Gastrocnemius medialis (tissue), 4 donors: ENCODE measurements around the gene BCORL1. TPM values are rescaled to one million over a fixed set of nuclear protein-coding genes. Genes with fewer than 3 reads are reported as not detected.

Source experiments
- ATAC-seq, 2 donors: fragments of 150-250 bp; one replicate each; pipeline ENCODE4 v1.9.1; 2016
- DNase-seq, 2 donors: peaks; one replicate each; pipeline ENCODE4 v3.0.0-alpha.2; 2019
- H3K27ac ChIP-seq, 4 donors: fragments of 200-600 bp; sonication (generic); 1 replicate in 1 of 4; 2 replicates in 3 of 4; pipeline ENCODE4 v1.5.1; 2016 to 2018; ENCODE audit warnings: mild to moderate bottlenecking in 2 of 4, moderate library complexity in 1 of 4
- H3K27me3 ChIP-seq, 3 donors: fragments of 200-600 bp; sonication (generic) in 2 of 3; 1 replicate in 1 of 3; 2 replicates in 2 of 3; pipeline versions ENCODE4 v1.5.1 to v1.6.0; 2016 to 2019; ENCODE audit warnings: mild to moderate bottlenecking in 1 of 3, moderate library complexity in 1 of 3
- H3K36me3 ChIP-seq, 2 donors: fragments of 200-600 bp; sonication (generic) in 1 of 2; one replicate each; pipeline ENCODE4 v1.5.1; 2017 to 2018
- H3K4me1 ChIP-seq, 2 donors: fragments of 200-600 bp; sonication (generic) in 1 of 2; one replicate each; pipeline ENCODE4 v1.5.1; 2016 to 2017; ENCODE audit warnings: mild to moderate bottlenecking in 2 of 2
- H3K4me3 ChIP-seq, 4 donors: fragments of 200-600 bp; sonication (generic) in 3 of 4; 1 replicate in 1 of 4; 2 replicates in 3 of 4; pipeline ENCODE4 v1.5.1; 2016 to 2019; ENCODE audit warnings: mild to moderate bottlenecking in 2 of 4
- H3K9me3 ChIP-seq, 3 donors: fragments of 200-600 bp; sonication (generic) in 2 of 3; 1 replicate in 1 of 3; 2 replicates in 2 of 3; pipeline ENCODE4 v1.5.1; 2016 to 2019
- POLR2A ChIP-seq, 2 donors: fragments of 450-650 bp; IDR thresholded peaks; one replicate each; pipeline ENCODE4 v1.6.1; 2017; ENCODE audit warnings: antibody characterized with exemption in 2 of 2, mild to moderate bottlenecking in 2 of 2, moderate library complexity in 2 of 2
- in situ Hi-C, 4 donors: fragments of 200-750 bp; cut with MboI; loops; one replicate each; pipeline versions ENCODE4 v1.15.0 to v1.8.0; 2017; ENCODE audit warnings: low sequenced_read_pairs in 4 of 4
- intact Hi-C: fragments of 100-400 bp; cut with DNase I; formaldehyde crosslinking; loops from one replicate; pipeline ENCODE4 v1.15.1; 2023; ENCODE audit warnings: low total_unique reads
- total RNA-seq, 4 donors: library from RNA; depleted of rRNA; stranded (reverse); fragments of >200 nt; gene quantifications; one replicate each; pipeline versions ENCODE4 v1.1.0 to v1.2.3, GENCODE V29; 2016
- TF ChIP-seq, protein P1 (sequence below), 5 experiments: fragments of 450-650 bp in 3 of 5; fragments of 200-600 bp in 2 of 5; sonication (generic) in 2 of 5; IDR thresholded peaks in 4 of 5; conservative IDR thresholded peaks in 1 of 5; 1 replicate in 4 of 5; 2 replicates in 1 of 5; pipeline ENCODE4 v1.5.1; 2016 to 2019; ENCODE audit warnings: antibody characterized with exemption in 5 of 5, mild to moderate bottlenecking in 3 of 5, moderate library complexity in 3 of 5

Gene BCORL1
- total RNA-seq, 4 donors from 2014 or later, result 1.1 to 3.6 (median 2.4) TPM

DNA sequence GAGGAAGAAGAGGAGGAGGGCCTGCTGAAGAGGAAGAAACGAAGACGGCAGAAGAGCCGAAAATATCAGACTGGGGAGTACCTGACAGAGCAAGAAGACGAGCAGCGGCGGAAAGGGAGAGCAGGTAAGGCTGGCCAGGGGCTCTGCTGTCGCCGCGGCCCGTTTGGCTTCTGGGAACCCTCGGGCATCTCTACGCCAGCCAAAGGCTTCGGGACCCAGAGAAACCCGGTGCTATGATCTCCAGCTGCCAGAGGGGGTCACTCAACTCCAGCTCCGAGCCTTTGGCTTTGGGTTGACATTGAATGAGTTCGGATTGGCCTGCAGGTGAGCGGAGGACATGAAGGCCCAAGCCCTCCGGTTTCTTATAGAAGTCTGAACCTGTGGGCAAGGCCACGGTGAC is 42.8 kb downstream of the BCORL1 start:
- ATAC-seq (no peak), DNase-seq (no peak)
- H3K36me3 ChIP-seq, result peaks cover 0 to 6% of the 10 kb centered on the region in 2 donors
- H3K27me3 ChIP-seq, result no peaks in the 10 kb centered on the region
- H3K4me1 ChIP-seq, result no peaks in the 10 kb centered on the region
- no peaks in the 10 kb centered on the region for H3K9me3 ChIP-seq
- no peak overlapping the region for H3K27ac ChIP-seq
- in situ Hi-C loops (no loop called here), intact Hi-C loops (loop anchor here (5.0 kb wide), 1 partner anchor 43 kb away; the partner anchor contains the start of gene BCORL1)
- TF ChIP-seq POLR2A (IDR thresholded peaks at IDR 0.05), result no peak
- TF ChIP-seq, protein P1, sequence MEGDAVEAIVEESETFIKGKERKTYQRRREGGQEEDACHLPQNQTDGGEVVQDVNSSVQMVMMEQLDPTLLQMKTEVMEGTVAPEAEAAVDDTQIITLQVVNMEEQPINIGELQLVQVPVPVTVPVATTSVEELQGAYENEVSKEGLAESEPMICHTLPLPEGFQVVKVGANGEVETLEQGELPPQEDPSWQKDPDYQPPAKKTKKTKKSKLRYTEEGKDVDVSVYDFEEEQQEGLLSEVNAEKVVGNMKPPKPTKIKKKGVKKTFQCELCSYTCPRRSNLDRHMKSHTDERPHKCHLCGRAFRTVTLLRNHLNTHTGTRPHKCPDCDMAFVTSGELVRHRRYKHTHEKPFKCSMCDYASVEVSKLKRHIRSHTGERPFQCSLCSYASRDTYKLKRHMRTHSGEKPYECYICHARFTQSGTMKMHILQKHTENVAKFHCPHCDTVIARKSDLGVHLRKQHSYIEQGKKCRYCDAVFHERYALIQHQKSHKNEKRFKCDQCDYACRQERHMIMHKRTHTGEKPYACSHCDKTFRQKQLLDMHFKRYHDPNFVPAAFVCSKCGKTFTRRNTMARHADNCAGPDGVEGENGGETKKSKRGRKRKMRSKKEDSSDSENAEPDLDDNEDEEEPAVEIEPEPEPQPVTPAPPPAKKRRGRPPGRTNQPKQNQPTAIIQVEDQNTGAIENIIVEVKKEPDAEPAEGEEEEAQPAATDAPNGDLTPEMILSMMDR (IDR thresholded peaks at IDR 0.05 in 4 of 5, conservative IDR thresholded peaks at IDR 0.05 in 1 of 5), result no peak
- no peak overlapping the region for H3K4me3 ChIP-seq

DNA sequence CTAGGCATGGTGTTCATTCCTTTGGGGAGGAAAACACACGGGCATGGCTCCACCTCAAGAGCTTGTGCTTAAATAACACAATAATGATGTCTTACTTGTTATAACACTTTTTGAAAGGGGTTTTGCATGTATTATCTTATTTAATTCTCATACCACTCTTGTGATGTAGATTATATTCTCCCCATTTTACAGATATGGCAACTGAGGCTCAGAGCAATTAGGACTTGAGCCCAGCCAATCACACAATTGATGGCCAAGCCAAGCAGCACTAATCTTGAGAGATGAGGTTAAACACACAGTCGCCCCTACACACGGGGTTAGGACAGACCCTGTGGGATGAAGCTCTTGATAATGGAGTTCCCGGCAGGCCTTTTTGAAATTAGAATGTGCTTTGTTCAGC is 45.1 kb downstream of the BCORL1 start:
- no peaks in the 10 kb centered on the region for H3K4me1 ChIP-seq
- TF ChIP-seq, protein P1 (IDR thresholded peaks at IDR 0.05 in 4 of 5, conservative IDR thresholded peaks at IDR 0.05 in 1 of 5), result no peak
- no peak for TF ChIP-seq POLR2A (IDR thresholded peaks at IDR 0.05)
- intact Hi-C loops, result loop anchor here (5.0 kb wide), 1 partner anchor 45 kb away; the partner anchor contains the start of gene BCORL1
- H3K4me3 ChIP-seq, result no peak overlapping the region
- H3K9me3 ChIP-seq, result no peaks in the 10 kb centered on the region
- in situ Hi-C loops, result no loop called here
- H3K27ac ChIP-seq, result no peak overlapping the region
- H3K27me3 ChIP-seq, result no peaks in the 10 kb centered on the region
- ATAC-seq, result no peak
- no peak for DNase-seq
- H3K36me3 ChIP-seq, result peaks cover 0 to 6% of the 10 kb centered on the region in 2 donors

DNA sequence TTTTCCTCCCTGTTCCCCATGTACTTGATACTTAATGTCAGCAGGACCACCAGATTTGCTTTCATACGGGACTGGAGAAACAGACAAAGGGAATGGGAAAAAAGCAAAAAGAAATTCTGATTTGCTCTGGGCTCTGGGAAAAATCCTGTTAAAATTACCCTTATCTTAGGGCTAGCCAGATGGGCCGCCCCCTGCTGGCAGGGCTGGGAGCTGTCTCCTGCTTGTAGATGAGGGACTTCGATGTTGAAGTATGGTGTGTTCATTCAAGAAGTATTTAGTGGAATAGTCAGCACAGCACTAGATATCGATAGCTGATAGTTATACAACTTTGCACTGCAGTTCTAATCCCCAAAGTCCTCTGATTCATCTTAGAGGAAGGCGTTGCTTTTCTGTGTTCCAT is 45.8 kb downstream of the BCORL1 start:
- H3K9me3 ChIP-seq, result no peaks in the 10 kb centered on the region
- DNase-seq (peak in 1 of 2 donors; percentile 19), ATAC-seq (peak in 1 of 2 donors; percentile 49)
- H3K27ac ChIP-seq, result no peak overlapping the region
- in situ Hi-C loops (no loop called here), intact Hi-C loops (loop anchor here (1.0 to 5.0 kb wide), 2 partner anchors 46 to 103 kb away; partner anchors contain the start of gene BCORL1)
- TF ChIP-seq, protein P1 (IDR thresholded peaks at IDR 0.05 in 4 of 5, conservative IDR thresholded peaks at IDR 0.05 in 1 of 5), result peak; percentile 46 to 77 (median 52)
- no peak for TF ChIP-seq POLR2A (IDR thresholded peaks at IDR 0.05)
- no peaks in the 10 kb centered on the region for H3K27me3 ChIP-seq
- H3K36me3 ChIP-seq, result peaks cover 0 to 6% of the 10 kb centered on the region in 2 donors
- no peak overlapping the region for H3K4me3 ChIP-seq
- H3K4me1 ChIP-seq, result no peaks in the 10 kb centered on the region

DNA sequence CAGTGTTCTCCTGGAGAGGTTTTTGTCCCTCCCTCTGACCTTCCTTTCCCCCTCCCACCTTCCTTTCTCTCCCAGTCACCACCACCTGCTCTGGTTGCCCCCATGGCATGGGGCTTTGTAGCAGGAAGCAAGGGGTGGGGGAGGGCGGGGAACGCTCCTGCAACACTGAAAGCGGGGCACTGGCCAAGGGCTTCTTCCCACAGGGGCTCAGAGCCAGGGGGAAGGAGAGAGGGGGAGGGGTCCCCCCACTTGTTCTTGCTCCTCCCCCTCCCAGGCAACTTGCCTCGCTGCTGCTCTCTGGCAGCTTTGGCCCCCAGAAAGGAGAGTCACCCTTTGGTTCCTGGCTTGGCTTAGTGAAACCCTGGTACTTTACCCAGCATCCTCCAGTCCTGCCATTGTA is 48.4 kb downstream of the BCORL1 start:
- no peaks in the 10 kb centered on the region for H3K27me3 ChIP-seq
- no peaks in the 10 kb centered on the region for H3K9me3 ChIP-seq
- in situ Hi-C loops, result no loop called here
- TF ChIP-seq POLR2A (IDR thresholded peaks at IDR 0.05), result no peak
- TF ChIP-seq, protein P1 (IDR thresholded peaks at IDR 0.05 in 4 of 5, conservative IDR thresholded peaks at IDR 0.05 in 1 of 5), result no peak
- intact Hi-C loops, result no loop called here
- peaks cover 0 to 15% of the 10 kb centered on the region in 2 donors for H3K36me3 ChIP-seq
- no peak overlapping the region for H3K4me3 ChIP-seq
- DNase-seq (no peak), ATAC-seq (no peak)
- no peak overlapping the region for H3K27ac ChIP-seq
- no peaks in the 10 kb centered on the region for H3K4me1 ChIP-seq

DNA sequence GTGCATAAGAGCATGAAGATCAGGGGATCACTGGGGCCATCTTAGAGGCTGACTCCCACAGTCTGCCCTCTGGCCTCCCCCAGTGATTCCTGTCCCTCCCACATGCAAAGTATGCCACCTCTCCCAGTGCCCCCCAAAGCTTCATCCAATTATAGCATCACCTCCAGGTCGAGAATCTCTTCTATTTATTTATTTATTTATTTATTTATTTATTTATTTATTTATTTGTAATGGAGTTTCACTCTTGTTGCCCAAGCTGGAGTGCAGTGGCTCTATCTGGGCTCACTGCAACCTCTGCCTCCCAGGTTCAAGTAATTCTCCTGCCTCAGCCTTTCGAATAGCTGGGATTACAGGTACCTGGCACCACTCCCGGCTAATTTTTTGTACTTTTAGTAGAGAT is 50.1 kb downstream of the BCORL1 start:
- intact Hi-C loops, result no loop called here

More for the DNA sequence above, 50.1 kb downstream of the BCORL1 start:
- no peaks in the 10 kb centered on the region for H3K27me3 ChIP-seq
- H3K9me3 ChIP-seq, result no peaks in the 10 kb centered on the region
- no peak for ATAC-seq
- TF ChIP-seq, protein P1 (IDR thresholded peaks at IDR 0.05 in 4 of 5, conservative IDR thresholded peaks at IDR 0.05 in 1 of 5), result no peak
- no peak for DNase-seq
- no peak overlapping the region for H3K4me3 ChIP-seq
- peaks cover 0 to 18% of the 10 kb centered on the region in 2 donors for H3K36me3 ChIP-seq
- in situ Hi-C loops, result no loop called here
- no peaks in the 10 kb centered on the region for H3K4me1 ChIP-seq
- H3K27ac ChIP-seq, result no peak overlapping the region
